ENCODE results near the gene CNNM2.
"Not testable (repeated sequence)": the region's sequence is repeated elsewhere in the genome, so short reads cannot be mapped to it uniquely, and the experiment has no call there.

- TF ChIP-seq CTCF (IDR thresholded peaks at IDR 0.05; ENCODE audit: low read depth, low read length, poor library complexity, severe bottlenecking); EZH2phosphoT487 (IDR thresholded peaks at IDR 0.05; ENCODE audit: borderline replicate concordance, low read length): not testable (repeated sequence)
Observed at GRCh38 chr10:103067099-103067477, 149.0 kb downstream of the CNNM2 start.
